ENCODE measurements around the gene TMEM239. TPM values are rescaled to one million over a fixed set of nuclear protein-coding genes. Genes with fewer than 3 reads are reported as not detected.

The TMEM239 gene
- total RNA-seq, 1 donor from 2014 or later: not detected

- no peak overlapping the region for H3K27ac Mint-ChIP-seq
These were observed 41.0 kb upstream of the TMEM239 start for GRCh38 chr20:2775139-2775538.

GRCh38 chr20:2778602-2779321 is 37.4 kb upstream of the TMEM239 start:
- TF ChIP-seq CTCF (conservative IDR thresholded peaks at IDR 0.05): no peak
- Mint-ChIP-seq H3K27ac (no peak overlapping the region), H3K27me3 (peaks cover 30% of the 10 kb centered on the region), H3K36me3 (no peaks in the 10 kb centered on the region), H3K4me1 (ENCODE audit: unreplicated experiment) (no peaks in the 10 kb centered on the region), H3K4me3 (no peak overlapping the region), H3K9me3 (no peaks in the 10 kb centered on the region)
- no peak for DNase-seq (ENCODE audit: extremely low spot score, unreplicated experiment)

More at GRCh38 chr20:2775139-2775538, 41.0 kb upstream of the TMEM239 start:
- no peaks in the 10 kb centered on the region for H3K36me3 Mint-ChIP-seq
- H3K4me1 Mint-ChIP-seq (ENCODE audit: unreplicated experiment): no peaks in the 10 kb centered on the region
- H3K9me3 Mint-ChIP-seq: no peaks in the 10 kb centered on the region
- no peak for DNase-seq (ENCODE audit: extremely low spot score, unreplicated experiment)
- H3K4me3 Mint-ChIP-seq: no peak overlapping the region
- H3K27me3 Mint-ChIP-seq: peaks cover 22% of the 10 kb centered on the region
- TF ChIP-seq CTCF (conservative IDR thresholded peaks at IDR 0.05): no peak

- Mint-ChIP-seq H3K36me3 (no peaks in the 10 kb centered on the region), H3K27me3 (peaks cover 44% of the 10 kb centered on the region), H3K4me1 (ENCODE audit: unreplicated experiment) (no peaks in the 10 kb centered on the region), H3K4me3 (no peak overlapping the region), H3K27ac (no peak overlapping the region), H3K9me3 (no peaks in the 10 kb centered on the region)
- DNase-seq (ENCODE audit: extremely low spot score, unreplicated experiment): no peak
- TF ChIP-seq CTCF (conservative IDR thresholded peaks at IDR 0.05): no peak
These were observed 35.2 kb upstream of the TMEM239 start for GRCh38 chr20:2780948-2781347.

GRCh38 chr20:2783908-2784566 is 32.1 kb upstream of the TMEM239 start:
- no peak overlapping the region for H3K4me3 Mint-ChIP-seq
- no peak for DNase-seq (ENCODE audit: extremely low spot score, unreplicated experiment)
- H3K27me3 Mint-ChIP-seq: peaks cover 52% of the 10 kb centered on the region
- TF ChIP-seq CTCF (conservative IDR thresholded peaks at IDR 0.05): no peak
- no peaks in the 10 kb centered on the region for H3K9me3 Mint-ChIP-seq
- no peaks in the 10 kb centered on the region for H3K4me1 Mint-ChIP-seq (ENCODE audit: unreplicated experiment)
- no peak overlapping the region for H3K27ac Mint-ChIP-seq
- H3K36me3 Mint-ChIP-seq: no peaks in the 10 kb centered on the region

- no peak for DNase-seq (ENCODE audit: extremely low spot score, unreplicated experiment)
- Mint-ChIP-seq H3K4me3 (no peak overlapping the region), H3K27ac (no peak overlapping the region), H3K4me1 (ENCODE audit: unreplicated experiment) (no peaks in the 10 kb centered on the region), H3K36me3 (no peaks in the 10 kb centered on the region), H3K9me3 (no peaks in the 10 kb centered on the region), H3K27me3 (peaks cover 34% of the 10 kb centered on the region)
- no peak for TF ChIP-seq CTCF (conservative IDR thresholded peaks at IDR 0.05)
These were observed 22.7 kb upstream of the TMEM239 start for GRCh38 chr20:2793471-2793870.
